Astrocyte (in vitro differentiated cells and primary cell): ENCODE results near the gene DDAH1. TPM values are rescaled to one million over a fixed set of nuclear protein-coding genes. Genes with fewer than 3 reads are reported as not detected.

Source experiments
- DNase-seq: peaks from one replicate; pipeline ENCODE4 v3.0.0-alpha.2; 2010; ENCODE audit warnings: low read depth
- FAIRE-seq: peaks from 2 replicates; lab custom pipeline; 2011; peaks lifted over from hg19 to GRCh38; lab: Jason Lieb, UNC
- H2AFZ ChIP-seq: 2 replicates; pipeline ENCODE4 v1.6.0; 2012; ENCODE audit warnings: low read depth, low read length, inconsistent platforms
- H3K27ac ChIP-seq: 2 replicates; pipeline ENCODE4 v1.5.1; 2011; ENCODE audit warnings: low read depth, low read length, inconsistent platforms
- H3K27me3 ChIP-seq: 2 replicates; pipeline ENCODE4 v1.6.0; 2011; ENCODE audit warnings: low read length, inconsistent platforms; ENCODE audit not compliant: insufficient read depth
- H3K36me3 ChIP-seq: 2 replicates; pipeline ENCODE4 v1.5.1; 2011; ENCODE audit warnings: low read length, inconsistent platforms; ENCODE audit not compliant: insufficient read depth
- H3K4me1 ChIP-seq: 2 replicates; pipeline ENCODE4 v1.5.1; 2011; ENCODE audit warnings: low read length, inconsistent platforms; ENCODE audit not compliant: insufficient read depth
- H3K4me2 ChIP-seq: 2 replicates; pipeline ENCODE4 v1.6.0; 2012; ENCODE audit warnings: low read length, inconsistent platforms
- H3K4me3 ChIP-seq: 2 replicates; pipeline ENCODE4 v1.5.1; 2011; ENCODE audit warnings: low read depth, mild to moderate bottlenecking, low read length, inconsistent platforms; ENCODE audit not compliant: insufficient read depth
- H3K79me2 ChIP-seq: 2 replicates; pipeline ENCODE4 v1.6.0; 2012; ENCODE audit warnings: mild to moderate bottlenecking, low read length, inconsistent platforms; ENCODE audit not compliant: insufficient read depth
- H3K9ac ChIP-seq: 2 replicates; pipeline ENCODE4 v1.6.0; 2012; ENCODE audit warnings: mild to moderate bottlenecking, low read length, inconsistent platforms
- H3K9me3 ChIP-seq: 2 replicates; pipeline ENCODE4 v1.5.1; 2012; ENCODE audit warnings: low read depth, mild to moderate bottlenecking, low read length, inconsistent platforms; ENCODE audit not compliant: insufficient read depth
- H4K20me1 ChIP-seq: 2 replicates; pipeline ENCODE4 v1.6.0; 2012; ENCODE audit warnings: low read length, inconsistent platforms; ENCODE audit not compliant: insufficient read depth
- H3K27ac Mint-ChIP-seq: one replicate; pipeline ENCODE4 v1.8.0; 2021; ENCODE audit warnings: mild to moderate bottlenecking, mixed read lengths; ENCODE audit not compliant: unreplicated experiment
- H3K27me3 Mint-ChIP-seq: one replicate; pipeline ENCODE4 v1.8.0; 2021; ENCODE audit warnings: low read depth, mixed read lengths; ENCODE audit not compliant: unreplicated experiment
- H3K36me3 Mint-ChIP-seq: one replicate; pipeline ENCODE4 v1.8.0; 2021; ENCODE audit warnings: low read depth, mixed read lengths; ENCODE audit not compliant: unreplicated experiment
- H3K4me1 Mint-ChIP-seq: one replicate; pipeline ENCODE4 v1.8.0; 2021; ENCODE audit warnings: low read depth, mixed read lengths; ENCODE audit not compliant: unreplicated experiment
- H3K4me3 Mint-ChIP-seq: one replicate; pipeline ENCODE4 v1.8.0; 2021; ENCODE audit warnings: mild to moderate bottlenecking, moderate library complexity, mixed read lengths; ENCODE audit not compliant: unreplicated experiment
- H3K9me3 Mint-ChIP-seq: one replicate; pipeline ENCODE4 v1.8.0; 2021; ENCODE audit warnings: mild to moderate bottlenecking, mixed read lengths; ENCODE audit not compliant: unreplicated experiment
- EZH2 ChIP-seq: IDR thresholded peaks from 2 replicates; pipeline ENCODE4 v1.6.1; 2012; ENCODE audit warnings: mild to moderate bottlenecking, low read length, inconsistent platforms; ENCODE audit not compliant: insufficient read depth
- total RNA-seq: library from RNA; stranded (reverse); gene quantifications from 2 replicates; pipeline ENCODE4 v1.2.1, GENCODE V29; 2021
- TF ChIP-seq, protein P1 (sequence below): IDR thresholded peaks from 2 replicates; pipeline ENCODE4 v1.5.1; 2011; ENCODE audit warnings: low read depth, mild to moderate bottlenecking, inconsistent platforms, low read length, moderate library complexity; ENCODE audit not compliant: insufficient read depth

DDAH1 gene
- total RNA-seq, 1 donor from 2014 or later = 112 TPM

GRCh38 chr1:85365851-85366250 lies 99.1 kb downstream of the DDAH1 start:
- TF ChIP-seq, protein P1, sequence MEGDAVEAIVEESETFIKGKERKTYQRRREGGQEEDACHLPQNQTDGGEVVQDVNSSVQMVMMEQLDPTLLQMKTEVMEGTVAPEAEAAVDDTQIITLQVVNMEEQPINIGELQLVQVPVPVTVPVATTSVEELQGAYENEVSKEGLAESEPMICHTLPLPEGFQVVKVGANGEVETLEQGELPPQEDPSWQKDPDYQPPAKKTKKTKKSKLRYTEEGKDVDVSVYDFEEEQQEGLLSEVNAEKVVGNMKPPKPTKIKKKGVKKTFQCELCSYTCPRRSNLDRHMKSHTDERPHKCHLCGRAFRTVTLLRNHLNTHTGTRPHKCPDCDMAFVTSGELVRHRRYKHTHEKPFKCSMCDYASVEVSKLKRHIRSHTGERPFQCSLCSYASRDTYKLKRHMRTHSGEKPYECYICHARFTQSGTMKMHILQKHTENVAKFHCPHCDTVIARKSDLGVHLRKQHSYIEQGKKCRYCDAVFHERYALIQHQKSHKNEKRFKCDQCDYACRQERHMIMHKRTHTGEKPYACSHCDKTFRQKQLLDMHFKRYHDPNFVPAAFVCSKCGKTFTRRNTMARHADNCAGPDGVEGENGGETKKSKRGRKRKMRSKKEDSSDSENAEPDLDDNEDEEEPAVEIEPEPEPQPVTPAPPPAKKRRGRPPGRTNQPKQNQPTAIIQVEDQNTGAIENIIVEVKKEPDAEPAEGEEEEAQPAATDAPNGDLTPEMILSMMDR = no peak
- no peak for TF ChIP-seq EZH2
- no peak for DNase-seq
- Histone ChIP-seq H3K9ac (peak overlapping the region; percentile 7), H3K27ac (peak overlapping the region; percentile 62), H3K9me3 (no peaks in the 10 kb centered on the region), H3K36me3 (no peaks in the 10 kb centered on the region), H3K4me3 (no peak overlapping the region), H4K20me1 (no peaks in the 10 kb centered on the region), H3K27me3 (no peaks in the 10 kb centered on the region), H2AFZ (no peak overlapping the region), H3K4me2 (peak overlapping the region; percentile 35), H3K4me1 (peaks cover 16% of the 10 kb centered on the region), H3K79me2 (peaks cover 78% of the 10 kb centered on the region)
- Mint-ChIP-seq H3K9me3 (no peaks in the 10 kb centered on the region), H3K27me3 (no peaks in the 10 kb centered on the region), H3K36me3 (peaks cover 10% of the 10 kb centered on the region), H3K27ac (peak overlapping the region; percentile 89), H3K4me3 (no peak overlapping the region), H3K4me1 (peaks cover 44% of the 10 kb centered on the region)
- FAIRE-seq = no peak

DNA sequence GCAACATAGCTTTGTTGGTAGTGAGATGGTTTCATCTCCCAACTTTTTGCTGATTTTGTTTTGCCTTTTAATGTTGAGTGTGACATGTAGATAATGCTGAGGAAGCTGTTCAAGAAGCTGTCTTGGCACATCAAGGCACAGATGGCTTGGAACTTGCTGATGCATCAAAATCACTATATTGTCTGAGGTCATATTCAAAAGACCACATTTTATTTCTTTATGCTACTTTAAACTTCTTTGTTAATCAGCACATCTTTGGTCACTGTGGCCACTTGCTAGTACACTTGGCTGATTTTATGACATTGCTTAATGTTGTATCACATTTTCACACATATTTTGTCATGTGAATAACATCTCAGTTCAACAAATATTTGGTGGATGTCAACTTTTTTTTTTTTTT lies 101.4 kb downstream of the DDAH1 start:
- H3K27ac ChIP-seq = no peak overlapping the region
- H4K20me1 ChIP-seq = no peaks in the 10 kb centered on the region
- TF ChIP-seq, protein P1 = no peak
- TF ChIP-seq EZH2 = no peak
- no peak overlapping the region for H2AFZ ChIP-seq
- no peak overlapping the region for H3K4me3 Mint-ChIP-seq
- H3K4me2 ChIP-seq = no peak overlapping the region
- no peaks in the 10 kb centered on the region for H3K36me3 ChIP-seq
- H3K4me1 Mint-ChIP-seq = peaks cover 52% of the 10 kb centered on the region
- no peak overlapping the region for H3K4me3 ChIP-seq
- DNase-seq = no peak
- H3K27me3 Mint-ChIP-seq = no peaks in the 10 kb centered on the region
- H3K79me2 ChIP-seq = peaks cover 73% of the 10 kb centered on the region
- H3K27me3 ChIP-seq = no peaks in the 10 kb centered on the region
- H3K36me3 Mint-ChIP-seq = peaks cover 4% of the 10 kb centered on the region
- no peak overlapping the region for H3K9ac ChIP-seq
- no peak for FAIRE-seq
- H3K9me3 Mint-ChIP-seq = no peaks in the 10 kb centered on the region
- no peak overlapping the region for H3K27ac Mint-ChIP-seq
- peaks cover 33% of the 10 kb centered on the region for H3K4me1 ChIP-seq
- H3K9me3 ChIP-seq = no peaks in the 10 kb centered on the region

DNA sequence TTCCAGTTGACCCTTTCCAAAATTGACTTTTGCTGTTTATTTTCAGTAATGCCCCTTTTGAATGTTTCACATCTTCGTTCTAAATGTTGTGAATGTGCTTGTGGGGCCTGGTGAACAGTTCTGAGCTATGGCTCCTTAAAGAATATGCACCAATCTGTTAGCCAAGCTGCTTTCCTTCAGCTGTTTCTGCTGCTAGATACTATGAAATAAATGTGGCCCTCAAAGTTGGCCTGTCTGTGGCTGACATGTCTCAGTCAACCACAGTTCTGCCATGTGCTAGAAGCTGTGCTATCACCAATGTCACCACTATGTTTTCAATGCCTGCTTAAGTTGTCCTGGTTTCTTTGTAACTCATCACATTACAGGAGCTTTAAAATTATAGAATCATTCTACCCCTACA lies 101.9 kb downstream of the DDAH1 start:
- H3K27me3 ChIP-seq = no peaks in the 10 kb centered on the region
- peaks cover 4% of the 10 kb centered on the region for H3K36me3 Mint-ChIP-seq
- peaks cover 33% of the 10 kb centered on the region for H3K4me1 ChIP-seq
- H3K9ac ChIP-seq = no peak overlapping the region
- H3K36me3 ChIP-seq = no peaks in the 10 kb centered on the region
- H3K4me1 Mint-ChIP-seq = peaks cover 50% of the 10 kb centered on the region
- no peaks in the 10 kb centered on the region for H3K9me3 ChIP-seq
- H3K27ac ChIP-seq = no peak overlapping the region
- H3K9me3 Mint-ChIP-seq = no peaks in the 10 kb centered on the region
- no peak overlapping the region for H3K4me3 Mint-ChIP-seq
- DNase-seq = no peak
- no peaks in the 10 kb centered on the region for H3K27me3 Mint-ChIP-seq
- TF ChIP-seq, protein P1 = no peak
- TF ChIP-seq EZH2 = no peak
- H3K27ac Mint-ChIP-seq = no peak overlapping the region
- no peak overlapping the region for H3K4me3 ChIP-seq
- H3K79me2 ChIP-seq = peaks cover 69% of the 10 kb centered on the region
- no peak for FAIRE-seq
- no peaks in the 10 kb centered on the region for H4K20me1 ChIP-seq
- H2AFZ ChIP-seq = no peak overlapping the region
- no peak overlapping the region for H3K4me2 ChIP-seq
